ENCODE measurements around the gene UBE2Z.

The UBE2Z gene

DNA sequence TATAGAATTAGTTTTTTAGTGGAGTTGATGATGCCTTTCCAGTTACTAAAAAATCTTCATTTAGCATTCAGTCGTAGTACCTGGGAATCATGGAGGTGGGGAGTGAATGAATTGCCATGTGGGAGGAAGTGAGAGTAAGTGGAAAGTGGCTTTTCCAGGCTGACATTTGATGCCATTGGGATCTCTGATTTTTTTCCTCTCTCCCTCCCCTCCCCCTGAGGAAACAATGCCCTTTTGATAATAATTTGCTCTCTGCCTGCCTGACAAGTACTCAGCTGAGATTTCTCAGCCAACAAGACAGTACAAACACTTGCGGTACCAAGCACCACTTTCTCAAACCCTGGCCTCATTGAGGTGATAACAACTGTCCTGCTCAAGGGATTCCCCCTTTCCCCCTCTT is 2.2 kb downstream of the UBE2Z start:
- ChIA-PET CTCF (no interaction called here), POLR2A (ENCODE audit: low non-redundant PET) (no interaction called here)
- TF ChIP-seq, protein P1, sequence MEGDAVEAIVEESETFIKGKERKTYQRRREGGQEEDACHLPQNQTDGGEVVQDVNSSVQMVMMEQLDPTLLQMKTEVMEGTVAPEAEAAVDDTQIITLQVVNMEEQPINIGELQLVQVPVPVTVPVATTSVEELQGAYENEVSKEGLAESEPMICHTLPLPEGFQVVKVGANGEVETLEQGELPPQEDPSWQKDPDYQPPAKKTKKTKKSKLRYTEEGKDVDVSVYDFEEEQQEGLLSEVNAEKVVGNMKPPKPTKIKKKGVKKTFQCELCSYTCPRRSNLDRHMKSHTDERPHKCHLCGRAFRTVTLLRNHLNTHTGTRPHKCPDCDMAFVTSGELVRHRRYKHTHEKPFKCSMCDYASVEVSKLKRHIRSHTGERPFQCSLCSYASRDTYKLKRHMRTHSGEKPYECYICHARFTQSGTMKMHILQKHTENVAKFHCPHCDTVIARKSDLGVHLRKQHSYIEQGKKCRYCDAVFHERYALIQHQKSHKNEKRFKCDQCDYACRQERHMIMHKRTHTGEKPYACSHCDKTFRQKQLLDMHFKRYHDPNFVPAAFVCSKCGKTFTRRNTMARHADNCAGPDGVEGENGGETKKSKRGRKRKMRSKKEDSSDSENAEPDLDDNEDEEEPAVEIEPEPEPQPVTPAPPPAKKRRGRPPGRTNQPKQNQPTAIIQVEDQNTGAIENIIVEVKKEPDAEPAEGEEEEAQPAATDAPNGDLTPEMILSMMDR (conservative IDR thresholded peaks at IDR 0.05; ENCODE audit: low read depth), result no peak
- DNase-seq (ENCODE audit: low spot score), result no peak
- H3K27ac ChIP-seq, result no peak overlapping the region

DNA sequence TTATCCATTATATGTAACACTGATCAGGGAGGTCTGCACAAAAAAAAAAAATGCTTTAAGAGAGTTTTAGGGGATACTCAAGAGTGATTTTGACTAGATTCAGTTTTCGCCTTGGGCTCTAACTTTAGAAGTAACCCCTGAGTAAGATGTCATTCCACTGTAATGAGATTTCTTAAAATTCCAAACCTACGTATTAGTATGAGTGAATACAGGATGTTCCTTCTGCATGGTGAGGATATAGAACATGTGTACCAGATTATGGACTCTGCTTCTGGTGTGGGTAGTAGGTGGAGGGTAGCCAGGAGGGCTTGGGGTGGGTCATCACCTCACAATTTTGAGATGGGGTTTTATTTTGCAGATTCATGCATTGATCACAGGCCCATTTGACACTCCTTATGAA is 4.3 kb downstream of the UBE2Z start:
- TF ChIP-seq, protein P1 (conservative IDR thresholded peaks at IDR 0.05; ENCODE audit: low read depth), result no peak
- ChIA-PET CTCF (no interaction called here), POLR2A (ENCODE audit: low non-redundant PET) (no interaction called here)
- no peak overlapping the region for H3K27ac ChIP-seq
- no peak for DNase-seq (ENCODE audit: low spot score)

DNA sequence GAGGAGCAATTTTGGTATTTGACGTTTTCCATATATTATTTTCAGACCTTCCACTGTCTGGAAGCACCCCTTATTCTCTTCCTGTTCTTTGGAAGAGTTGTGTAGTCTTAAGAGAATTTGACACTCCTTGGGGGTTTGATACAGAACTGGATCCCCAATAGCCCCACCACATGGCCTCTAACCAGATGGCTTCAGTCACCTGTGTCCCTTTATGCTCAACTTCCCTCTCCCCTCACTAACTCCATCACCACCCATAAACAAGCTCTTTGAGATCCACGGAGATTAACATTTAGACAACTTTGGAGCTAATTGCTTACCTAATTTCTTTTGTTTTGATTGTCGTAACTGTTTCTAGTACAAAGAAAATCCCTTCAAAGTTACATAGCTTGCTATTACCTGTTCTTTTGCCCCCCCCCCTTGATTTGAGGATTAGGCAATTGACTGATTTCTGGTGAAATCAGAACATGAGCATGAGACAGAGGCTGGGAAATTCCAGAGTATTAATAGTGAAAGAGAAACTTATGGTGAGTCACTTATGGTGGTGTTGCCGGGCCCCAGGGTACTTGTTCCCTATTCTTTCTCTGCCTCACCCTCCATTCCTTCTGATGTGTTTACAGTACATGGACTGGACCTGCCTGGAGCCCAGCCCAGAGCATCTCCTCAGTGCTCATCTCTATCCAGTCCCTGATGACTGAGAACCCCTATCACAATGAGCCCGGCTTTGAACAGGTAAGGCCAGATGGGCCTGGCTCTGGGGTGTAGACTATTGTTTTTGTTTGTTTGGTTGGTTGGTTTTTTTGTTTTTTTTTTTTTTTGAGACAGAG is 7.5 kb downstream of the UBE2Z start:
- TF ChIP-seq, protein P1 (conservative IDR thresholded peaks at IDR 0.05; ENCODE audit: low read depth), result no peak
- DNase-seq (ENCODE audit: low spot score), result peak; percentile 88
- ChIA-PET CTCF (interaction anchor here (0.6 to 0.9 kb wide), 2 partner anchors 117 to 124 kb away, joined by 5 read pairs; no protein-coding TSS in a partner anchor), POLR2A (ENCODE audit: low non-redundant PET) (no interaction called here)
- peak overlapping the region; percentile 74 for H3K27ac ChIP-seq

DNA sequence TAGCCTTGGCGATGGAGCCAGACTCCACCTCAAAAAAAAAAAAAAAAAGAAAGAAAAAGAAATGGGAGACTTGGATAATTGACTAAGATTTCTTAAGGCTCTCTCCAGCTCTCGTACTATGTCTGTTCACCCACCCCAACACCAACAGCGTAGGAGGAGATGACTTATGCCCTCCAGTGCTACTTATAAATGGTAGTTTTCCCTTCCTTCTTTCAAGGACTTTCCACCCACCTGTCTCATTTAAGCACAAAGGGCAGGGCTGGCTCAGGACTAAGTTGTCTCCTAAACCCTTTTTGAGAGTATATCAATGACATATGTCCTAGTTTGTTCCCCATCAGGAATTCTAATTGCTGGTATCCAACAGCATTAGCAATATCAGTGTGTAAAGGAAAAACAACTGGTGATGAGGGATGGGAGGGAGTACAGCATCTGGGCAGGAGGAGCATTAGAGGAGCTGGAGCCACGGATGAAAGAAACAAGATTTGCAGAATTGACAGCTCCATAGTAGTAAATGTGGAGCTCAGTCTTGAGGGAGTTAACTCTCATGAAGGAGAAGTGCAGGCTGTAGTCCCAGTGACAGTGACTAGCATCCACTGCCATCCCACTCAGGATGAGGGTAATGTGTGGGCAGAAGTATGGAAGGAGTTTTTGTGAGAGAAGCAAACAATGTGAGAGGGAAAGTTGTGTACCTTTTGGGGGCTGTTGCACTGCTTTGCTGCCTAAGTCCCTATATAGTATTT is 17.2 kb downstream of the UBE2Z start:
- no peak for DNase-seq (ENCODE audit: low spot score)
- POLR2A ChIA-PET (ENCODE audit: low non-redundant PET), result no interaction called here
- no peak overlapping the region for H3K27ac ChIP-seq
- TF ChIP-seq, protein P1 (conservative IDR thresholded peaks at IDR 0.05; ENCODE audit: low read depth), result no peak
- CTCF ChIA-PET, result no interaction called here

DNA sequence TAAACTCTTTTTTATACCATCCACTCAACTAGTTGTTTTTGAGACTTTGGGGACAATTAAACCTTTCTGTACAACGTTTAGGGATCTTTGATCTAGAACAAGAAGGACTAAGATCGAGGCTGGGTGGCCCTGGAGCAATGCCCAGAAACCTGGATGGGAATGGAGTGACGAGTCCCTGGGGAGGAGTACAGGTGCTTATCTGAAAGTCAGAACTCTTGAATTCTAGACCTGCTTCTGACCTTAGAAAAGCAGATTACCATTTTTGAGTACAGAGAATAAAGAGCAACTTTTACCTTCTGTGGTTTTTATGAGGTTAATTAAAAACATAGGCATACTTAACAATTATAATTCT is 17.8 kb downstream of the UBE2Z start:
- no peak overlapping the region for H3K27ac ChIP-seq
- no peak for DNase-seq (ENCODE audit: low spot score)
- ChIA-PET CTCF (no interaction called here), POLR2A (ENCODE audit: low non-redundant PET) (no interaction called here)
- TF ChIP-seq, protein P1 (conservative IDR thresholded peaks at IDR 0.05; ENCODE audit: low read depth), result no peak

DNA sequence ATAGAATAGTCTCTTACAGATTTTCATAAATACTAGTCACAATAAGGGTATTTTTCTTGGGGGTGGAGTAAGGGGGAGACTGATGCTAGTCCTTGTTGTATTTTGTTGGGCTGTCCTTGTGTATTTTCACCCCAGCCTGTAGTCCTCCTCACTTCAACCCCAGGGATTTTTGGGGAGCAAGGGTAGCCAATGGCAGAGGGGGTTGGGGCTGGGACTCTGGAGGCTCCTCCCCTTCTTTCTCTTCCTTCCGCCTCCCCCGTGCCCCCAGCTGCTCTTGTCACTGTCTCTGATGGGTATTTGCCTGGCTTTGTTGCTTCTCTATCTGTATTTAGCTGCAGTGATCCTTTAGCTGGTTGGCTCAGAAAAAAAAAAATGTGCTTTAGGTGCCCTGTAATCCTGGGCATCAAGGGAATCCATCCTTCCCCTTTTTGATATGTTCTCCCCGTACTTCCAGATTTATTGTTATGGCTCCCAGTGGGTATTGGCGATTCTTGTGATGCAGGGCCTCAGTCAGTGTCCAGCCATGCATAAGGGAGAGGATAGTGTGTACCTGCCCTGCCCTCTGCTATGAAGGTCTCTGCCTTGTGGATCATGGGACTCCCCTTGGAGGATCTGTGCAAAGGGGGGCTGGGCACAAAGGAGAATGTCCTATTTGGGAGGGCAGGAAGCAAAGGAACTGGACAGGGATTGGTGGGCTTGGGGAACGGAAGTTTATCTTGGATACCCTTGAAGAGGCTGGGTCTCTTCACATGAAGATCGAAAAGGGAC is 20.0 kb downstream of the UBE2Z start:
- peak overlapping the region; percentile 41 for H3K27ac ChIP-seq
- TF ChIP-seq, protein P1 (conservative IDR thresholded peaks at IDR 0.05; ENCODE audit: low read depth), result no peak
- DNase-seq (ENCODE audit: low spot score), result no peak
- ChIA-PET POLR2A (ENCODE audit: low non-redundant PET) (no interaction called here), CTCF (interaction anchor here (0.6 to 0.8 kb wide), 2 partner anchors 78 to 105 kb away, joined by 3 to 6 read pairs; no protein-coding TSS in a partner anchor)
